ENCODE measurements around the gene SNX8.
"Not testable (repeated sequence)": the region's sequence is repeated elsewhere in the genome, so short reads cannot be mapped to it uniquely, and the experiment has no call there.

The SNX8 gene

DNA sequence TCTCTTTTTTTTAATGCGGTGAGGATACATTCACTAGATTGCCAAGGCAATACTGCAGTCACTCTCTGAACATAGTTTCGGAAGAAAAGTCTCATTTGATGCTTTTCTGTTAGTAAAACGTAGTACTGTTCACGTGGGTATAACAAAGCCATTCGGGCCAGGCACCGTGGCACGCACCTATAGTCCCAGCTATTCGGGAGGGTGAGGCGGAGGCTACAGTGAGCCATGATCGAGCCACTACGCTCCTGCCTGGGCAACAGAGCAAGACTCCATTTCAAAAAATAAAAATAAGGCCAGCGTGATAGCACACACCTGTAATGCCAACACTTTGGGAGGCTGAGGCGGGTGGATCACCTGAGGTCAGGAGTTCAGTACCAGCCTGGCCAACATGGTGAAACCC, 24.6 kb downstream of the SNX8 start:
- DNase-seq: no peak

DNA sequence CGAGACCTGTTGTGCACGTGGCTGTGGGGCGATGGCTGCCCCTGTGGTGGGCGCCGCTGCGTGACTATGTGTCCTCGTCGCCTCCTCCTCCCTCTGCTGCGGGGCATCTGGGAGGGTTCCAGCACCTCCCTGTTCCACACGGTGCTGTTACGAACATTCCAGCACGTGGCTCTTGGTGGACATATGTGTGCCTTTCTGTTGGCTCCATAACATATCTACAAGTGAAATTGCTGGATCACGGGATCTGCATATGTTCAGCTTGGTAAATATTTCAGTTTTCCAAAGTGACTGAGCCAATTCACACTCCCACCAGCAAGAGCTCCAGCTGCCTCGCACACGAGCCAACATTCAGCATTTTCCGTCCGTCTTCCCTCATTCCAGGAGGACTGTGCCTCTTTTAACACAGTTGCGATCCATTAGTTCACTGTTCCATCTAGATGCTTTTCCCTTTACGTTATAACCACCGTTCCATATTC, 25.1 kb downstream of the SNX8 start:
- DNase-seq: peak; percentile 81

DNA sequence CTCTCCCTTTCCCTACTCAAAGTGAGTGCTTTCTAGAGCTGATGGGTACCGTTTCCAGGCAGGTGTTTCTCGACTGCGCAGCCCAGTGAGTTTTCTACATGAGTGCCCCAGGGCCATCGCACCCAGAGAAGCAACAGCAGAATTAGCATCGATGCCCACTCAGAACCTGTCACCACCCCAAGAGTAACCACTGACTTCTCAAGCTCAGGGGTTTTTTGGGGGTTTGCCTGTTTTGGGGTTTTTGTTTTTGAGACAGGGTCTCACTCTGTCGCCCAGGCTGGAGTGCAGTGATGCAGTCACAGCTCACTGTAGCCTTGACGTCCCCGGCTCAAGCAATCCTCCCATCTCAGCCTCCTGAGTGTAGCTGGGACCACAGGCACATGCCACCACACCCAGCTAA, 25.7 kb downstream of the SNX8 start:
- DNase-seq: no peak

DNA sequence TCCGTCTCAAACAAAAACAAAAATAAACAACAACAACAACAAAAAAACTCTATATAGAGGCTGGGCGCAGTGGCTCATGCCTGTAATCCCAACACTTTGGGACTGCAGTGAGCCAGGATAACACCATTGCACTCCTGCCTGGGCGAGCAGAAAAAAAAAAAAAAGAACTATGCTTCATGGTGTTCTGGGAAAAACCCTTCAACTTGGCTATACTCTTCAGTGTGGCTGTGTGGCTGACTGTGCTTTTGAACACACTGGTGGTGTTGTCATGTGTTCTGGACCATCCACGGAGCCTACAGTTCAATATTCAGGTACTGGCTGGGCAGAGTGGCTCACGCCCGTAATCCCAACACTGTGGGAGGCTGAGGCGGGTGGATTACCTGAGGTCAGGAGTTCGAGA, 26.5 kb downstream of the SNX8 start:
- no peak for DNase-seq

DNA sequence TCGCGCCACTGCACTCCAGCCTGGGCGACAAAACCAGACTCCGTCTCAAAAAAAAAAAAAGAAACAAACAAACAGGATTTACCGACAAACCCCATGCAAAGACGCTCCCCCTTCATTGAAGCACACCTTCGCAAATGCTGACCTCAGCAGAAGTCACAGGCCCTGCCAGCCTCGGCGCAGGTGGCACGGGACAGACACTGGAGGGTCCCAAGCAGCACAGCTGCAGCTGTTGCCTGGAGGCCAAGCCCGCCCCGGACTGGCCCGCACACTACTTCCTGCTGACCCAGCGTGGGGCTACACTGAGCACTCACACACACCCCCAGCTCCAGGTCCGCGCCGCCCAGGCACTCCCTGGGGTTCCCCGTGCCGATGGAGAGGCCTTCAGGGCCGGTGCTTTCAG, 31.2 kb downstream of the SNX8 start:
- no peak for DNase-seq

DNA sequence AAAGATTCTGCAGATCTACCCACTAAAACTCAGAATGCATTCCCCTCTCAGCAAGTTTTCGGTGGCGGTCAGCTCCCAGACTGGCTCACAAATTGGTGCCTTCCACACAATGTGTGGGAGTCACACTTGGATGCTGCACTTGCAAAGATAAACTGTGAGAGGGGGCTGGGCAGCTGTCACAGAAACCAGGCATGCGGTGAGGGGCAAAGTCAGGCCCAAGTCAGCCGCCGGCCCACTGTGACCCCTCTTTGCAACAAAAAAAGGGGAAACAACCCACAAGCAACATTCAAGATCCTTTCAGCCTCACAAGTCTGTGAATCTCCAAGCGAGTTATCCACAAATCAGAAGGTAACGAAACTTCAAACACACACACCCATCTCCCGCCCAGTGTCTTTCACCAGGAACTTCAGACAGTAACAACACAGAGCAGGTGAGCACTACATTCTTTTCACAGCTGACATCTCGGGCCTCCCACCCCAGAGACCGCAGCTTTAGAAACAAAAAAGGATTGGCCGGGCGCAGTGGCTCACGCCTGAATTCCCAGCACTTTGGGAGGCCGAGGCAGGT, 32.0 kb downstream of the SNX8 start:
- DNase-seq: no peak

DNA sequence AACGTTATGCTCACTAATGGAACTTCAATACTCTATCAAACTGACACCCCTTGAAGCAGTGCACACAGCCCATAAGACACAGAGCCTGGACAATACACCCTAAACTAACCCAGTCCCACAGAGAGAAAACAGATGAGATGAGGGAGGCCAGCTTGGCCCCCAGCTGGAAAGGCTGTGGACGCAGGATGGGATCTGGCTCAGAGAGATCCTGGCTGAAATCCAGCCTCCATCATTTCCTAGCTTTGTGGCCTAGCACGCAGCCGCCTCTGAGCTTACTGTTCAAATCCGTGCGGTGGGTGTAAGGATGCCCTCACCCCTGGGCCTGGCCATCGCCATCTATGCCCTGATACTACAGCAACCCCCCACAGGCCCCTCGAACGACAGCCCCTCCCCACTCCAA, 32.7 kb downstream of the SNX8 start:
- DNase-seq: peak; percentile 41

DNA sequence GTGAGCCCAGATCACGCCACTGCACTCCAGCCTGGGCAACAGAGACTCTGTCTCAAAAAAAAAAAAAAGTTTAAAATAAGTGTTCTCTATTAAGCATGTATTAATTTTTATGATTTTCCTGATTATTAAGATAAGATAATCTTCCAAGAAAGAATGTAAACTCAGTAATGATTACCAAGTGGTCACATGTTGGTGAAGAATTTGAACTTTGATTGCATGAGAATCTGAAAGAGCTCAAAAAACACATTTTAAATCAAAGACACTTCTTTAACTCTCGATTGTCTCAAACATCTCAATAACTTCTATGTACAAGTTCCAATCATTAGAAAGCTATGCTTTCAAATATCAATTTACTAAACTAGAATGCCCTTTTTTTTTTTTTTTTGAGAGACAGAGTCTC, 33.8 kb downstream of the SNX8 start:
- DNase-seq: no peak

DNA sequence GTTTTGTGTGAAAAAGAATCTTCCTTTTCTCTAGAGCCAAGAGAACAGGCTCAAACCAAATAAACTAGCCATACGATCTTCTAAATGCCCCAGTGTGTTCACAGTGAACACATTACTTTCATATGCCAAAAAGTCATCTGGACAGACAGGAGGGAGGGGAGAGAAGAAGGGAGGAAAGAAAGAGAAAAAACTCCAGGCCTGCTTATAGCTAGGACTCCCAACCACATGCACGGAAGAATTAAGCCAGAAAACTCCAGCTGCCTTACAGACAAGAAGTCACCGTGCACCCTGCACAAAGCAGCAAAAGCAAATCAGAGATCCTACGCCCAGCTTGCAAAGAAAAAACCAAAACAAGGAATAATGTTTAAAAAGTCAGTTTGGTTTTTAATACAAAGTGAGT, 34.3 kb downstream of the SNX8 start:
- no peak for DNase-seq

DNA sequence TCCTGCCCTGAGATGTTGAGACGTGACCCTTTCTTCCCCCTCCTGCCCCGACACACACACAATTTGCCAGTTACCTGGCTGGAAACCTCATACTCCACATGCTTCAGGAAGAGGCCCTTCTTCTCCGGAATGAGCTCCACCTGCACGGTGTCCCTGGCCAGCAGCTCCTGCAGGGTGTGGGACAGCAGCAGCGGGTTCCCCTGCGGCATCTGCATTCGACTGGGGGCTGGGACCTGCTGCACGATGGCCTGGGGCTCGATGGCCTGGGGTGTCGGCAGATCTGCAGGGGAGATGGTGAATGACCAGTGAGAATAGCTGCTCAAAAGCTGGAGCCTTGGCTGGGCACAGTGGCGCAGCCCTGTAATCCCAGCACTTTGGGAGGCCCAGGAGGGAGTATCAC, 36.2 kb downstream of the SNX8 start:
- DNase-seq: no peak

DNA sequence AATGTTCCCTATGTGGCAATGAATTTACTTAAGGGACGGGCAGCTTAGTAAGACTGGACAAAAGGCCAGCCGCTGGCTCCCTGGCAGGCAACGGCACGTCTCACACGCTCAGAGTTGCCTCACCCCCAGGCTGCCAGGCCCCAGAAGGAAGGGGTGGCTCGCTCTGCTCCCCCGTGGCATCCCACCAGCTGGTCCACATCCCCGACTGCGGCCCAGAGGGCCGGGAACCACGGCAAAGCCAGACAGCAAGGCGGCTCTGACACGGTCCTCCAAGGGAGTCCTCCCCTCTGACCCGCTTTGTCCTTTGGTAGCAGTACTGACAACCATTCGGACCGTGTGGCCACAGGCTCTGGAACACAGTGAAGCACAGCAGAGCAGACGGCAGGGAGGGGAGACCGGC, 38.1 kb downstream of the SNX8 start:
- no peak for DNase-seq

DNA sequence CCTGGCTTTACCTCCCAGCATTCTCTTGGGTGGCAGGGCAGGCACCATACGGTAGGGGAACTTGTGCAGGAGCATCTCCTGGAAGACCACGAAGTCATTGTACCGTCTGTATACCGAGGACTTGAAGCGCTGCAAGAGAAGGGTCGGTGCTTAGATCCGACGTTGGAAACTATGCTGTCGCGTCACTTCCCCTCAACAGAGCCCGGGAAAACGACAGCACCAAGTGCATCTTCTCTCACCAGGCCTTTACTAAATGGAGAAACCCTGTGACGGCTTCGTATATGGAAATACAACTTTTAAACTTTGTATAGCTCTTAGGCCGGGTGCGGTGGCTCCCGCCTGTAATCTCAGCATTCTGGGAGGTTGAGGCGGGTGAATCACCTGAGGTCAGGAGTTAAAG, 39.1 kb downstream of the SNX8 start:
- no peak for DNase-seq

DNA sequence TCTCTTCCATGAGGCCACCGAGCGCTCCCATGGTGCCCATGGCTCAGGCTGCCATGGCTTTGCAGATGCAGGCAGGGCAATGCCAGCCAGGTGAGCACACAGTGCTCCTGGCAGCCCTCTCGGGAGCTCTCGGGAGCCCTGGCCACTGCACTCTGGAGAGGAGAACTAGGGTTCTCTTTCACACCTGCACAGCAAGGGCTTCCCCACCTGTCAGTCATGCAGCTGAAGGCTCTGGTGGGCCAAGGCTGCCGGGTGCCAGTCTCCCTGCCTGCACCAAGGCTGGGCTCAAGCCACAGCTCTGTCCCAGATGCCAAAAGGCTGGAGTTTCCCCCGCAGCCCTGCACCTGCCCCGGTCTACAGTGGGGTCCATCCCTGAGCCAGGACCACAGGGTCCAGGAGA, 39.6 kb downstream of the SNX8 start:
- DNase-seq: no peak

DNA sequence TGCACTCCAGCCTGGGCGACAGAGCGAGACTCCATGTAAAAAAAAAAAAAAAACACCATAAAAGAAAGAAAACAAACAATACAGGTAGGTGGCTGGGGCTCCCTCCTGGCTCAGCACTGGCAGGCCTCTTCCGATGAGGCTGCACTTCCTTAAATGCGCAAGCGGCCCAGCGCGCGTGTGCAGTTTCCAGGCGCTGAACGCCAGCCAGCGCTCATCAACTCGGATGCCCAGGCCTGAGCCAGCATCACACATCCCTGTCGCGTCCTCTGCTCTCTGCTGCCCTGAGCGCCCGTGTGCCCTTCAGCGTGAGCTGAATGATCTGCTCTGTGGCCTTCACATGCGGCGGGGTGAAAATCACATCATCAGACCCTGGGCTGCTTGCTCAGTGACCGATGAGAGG, 40.4 kb downstream of the SNX8 start:
- no peak for DNase-seq

DNA sequence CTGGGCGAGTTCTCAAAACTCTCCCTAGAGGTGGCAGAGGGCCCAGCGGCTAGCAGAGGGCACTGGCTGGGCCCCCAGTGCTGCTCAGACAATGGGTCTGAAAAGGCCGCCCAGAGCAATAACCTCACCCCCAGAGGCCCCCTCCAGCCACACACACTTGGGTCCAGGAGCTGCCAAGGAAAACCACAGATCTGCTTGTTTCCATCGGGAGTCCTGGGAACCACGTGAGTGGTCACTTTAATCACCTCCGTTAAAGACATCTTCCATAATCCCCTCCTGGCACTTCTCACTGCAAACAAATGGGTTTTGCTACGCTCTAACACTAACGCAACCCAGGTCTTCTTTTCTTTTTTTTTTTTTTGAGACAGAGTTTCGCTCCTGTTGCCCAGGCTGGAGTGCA, 42.2 kb downstream of the SNX8 start:
- DNase-seq: no peak

DNA sequence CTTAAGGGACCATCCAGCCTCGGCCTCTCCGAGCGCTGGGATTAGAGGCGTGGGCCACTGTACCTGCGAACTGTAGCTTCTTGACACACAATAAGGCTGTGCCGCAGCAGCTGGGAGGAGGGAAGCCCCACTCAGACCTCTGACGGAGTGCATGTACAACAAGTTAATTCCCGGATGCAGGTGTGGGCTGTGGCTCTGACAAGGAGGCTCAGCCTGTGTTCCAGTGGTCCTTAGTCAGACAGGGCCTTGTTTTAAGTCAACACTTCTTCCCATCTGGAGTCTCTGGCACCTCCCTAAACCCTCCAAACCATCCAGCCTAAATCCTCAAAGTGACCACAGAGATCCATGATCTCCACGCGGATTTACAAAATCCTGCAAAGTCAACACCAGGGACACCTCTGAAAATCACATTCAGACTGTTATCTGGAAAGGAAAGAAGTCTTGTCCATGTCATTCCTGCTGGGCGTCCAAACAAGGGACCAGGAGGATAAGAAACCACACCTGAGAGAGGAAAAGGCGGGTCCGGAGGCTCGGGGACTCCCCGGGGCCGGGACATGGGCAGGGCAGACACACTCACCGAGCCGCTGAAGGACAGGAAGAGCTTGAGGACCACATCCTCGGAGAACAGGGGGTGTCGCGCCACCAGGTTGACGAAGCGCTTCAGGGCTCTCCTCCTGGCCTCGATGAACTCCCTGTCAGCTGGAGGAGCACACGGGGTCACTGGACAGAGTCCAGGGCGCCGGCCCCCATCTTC, 42.8 kb downstream of the SNX8 start:
- no peak for DNase-seq

DNA sequence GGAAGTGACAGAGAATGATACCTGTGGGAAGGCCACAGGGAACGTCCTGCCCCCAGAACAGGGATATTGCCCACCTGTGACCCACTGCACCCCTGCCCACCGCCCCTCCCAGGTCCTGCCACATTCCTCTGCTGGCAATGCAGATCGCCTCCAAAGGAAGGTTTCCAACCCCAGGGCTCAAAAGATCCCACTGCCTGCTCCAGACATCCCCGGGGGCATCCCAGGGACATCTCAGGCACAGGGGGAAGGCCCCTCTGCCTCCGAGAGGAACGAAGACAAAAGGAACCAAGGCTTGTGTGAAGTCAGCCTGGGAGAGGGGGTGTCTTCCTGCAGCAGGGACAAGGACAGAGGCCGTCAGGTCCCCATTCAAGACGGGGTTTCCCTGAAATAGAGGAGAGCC, 43.7 kb downstream of the SNX8 start:
- DNase-seq: no peak

DNA sequence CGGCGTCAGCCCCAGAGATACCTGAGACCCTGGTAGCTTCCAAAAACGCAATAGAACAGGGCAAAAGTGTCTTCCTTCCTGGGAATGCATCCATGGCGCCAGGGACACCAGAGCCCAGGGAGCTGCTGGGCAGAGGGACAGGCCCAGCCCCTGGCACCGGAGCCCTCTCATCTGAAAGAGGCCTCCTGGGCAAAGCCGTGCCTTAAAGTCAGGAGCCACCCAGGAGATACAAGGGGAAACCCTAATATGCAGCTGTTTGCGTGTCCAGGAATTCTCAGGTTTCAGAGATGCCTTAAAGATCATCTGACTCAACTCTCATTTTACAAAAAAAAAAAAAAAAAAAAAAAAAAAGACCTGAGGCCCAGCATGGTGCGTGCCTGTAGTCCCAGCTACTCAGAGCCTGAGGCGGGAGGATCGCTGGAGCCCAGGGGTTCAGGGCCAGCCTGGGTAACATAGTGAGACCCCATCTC, 44.2 kb downstream of the SNX8 start:
- no peak for DNase-seq

DNA sequence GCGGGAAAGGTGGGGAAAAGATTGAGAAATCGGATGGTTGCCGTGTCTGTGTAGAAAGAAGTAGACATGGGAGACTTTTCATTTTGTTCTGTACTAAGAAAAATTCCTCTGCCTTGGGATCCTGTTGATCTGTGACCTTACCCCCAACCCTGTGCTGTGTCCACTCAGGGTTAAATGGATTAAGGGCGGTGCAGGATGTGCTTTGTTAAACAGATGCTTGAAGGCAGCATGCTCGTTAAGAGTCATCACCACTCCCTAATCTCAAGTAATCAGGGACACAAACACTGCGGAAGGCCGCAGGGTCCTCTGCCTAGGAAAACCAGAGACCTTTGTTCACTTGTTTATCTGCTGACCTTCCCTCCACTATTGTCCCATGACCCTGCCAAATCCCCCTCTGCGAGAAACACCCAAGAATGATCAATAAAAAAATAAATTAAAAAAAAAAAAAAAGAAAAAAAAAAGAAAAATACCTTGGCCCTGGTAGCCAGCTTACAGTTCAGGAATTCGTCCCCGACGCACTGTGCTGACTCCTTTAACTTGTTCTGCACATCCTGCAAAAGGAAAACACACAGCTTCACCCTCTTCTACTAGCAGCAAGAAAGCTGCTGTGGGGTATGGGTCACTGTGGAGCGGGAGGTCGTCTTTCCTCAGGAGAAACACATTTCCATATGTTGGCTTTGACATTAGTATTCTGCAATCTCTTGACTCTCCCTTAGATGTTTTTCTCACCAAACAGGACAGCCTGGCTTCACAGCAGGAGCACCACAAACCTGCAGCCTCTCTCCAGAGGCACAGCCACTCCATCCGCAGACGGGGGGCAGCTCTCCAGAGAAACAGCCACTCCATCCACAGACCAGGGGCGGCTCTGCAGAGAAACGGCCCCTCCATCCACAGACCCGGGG, 44.9 kb downstream of the SNX8 start:
- not testable (repeated sequence) for DNase-seq

DNA sequence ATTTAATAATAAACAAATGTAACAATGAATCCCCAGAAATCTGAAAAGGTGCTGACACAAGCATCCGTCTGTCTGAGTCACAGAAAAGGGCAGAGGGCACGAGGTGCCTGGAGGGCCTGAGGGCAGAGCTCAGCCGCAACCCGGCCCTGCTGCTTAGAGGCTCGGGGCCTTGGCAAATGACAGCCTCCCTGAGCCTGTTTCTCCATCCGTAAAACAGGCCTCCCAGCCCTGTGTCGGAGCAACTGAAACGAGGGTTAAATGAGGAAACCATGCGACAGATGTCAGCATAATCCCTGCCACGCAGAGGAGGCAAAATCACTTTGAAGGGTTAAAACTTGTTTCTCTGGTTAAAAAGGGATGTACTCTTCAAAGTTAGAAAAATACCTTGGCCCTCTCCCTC, 47.3 kb downstream of the SNX8 start:
- peak; percentile 84 for DNase-seq

DNA sequence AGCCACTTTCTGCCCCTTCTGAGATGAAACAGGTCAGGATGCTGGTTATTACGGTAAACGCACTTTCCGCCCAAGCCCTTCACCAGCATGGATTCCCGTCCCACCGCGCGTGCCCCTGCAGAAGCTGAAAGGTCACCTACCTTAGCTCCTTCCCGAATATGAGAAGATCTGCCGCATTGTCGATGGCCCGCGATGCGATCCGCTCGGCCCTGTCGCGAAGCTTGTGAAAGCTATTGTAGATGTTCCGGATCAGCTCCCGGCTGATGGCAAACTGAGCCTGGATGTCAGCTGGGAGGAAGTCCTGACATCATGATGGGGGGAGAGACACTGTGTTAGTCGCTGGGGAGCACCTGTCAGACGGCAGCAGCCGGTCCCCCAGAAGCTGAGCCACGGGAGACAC, 50.1 kb downstream of the SNX8 start:
- no peak for DNase-seq

DNA sequence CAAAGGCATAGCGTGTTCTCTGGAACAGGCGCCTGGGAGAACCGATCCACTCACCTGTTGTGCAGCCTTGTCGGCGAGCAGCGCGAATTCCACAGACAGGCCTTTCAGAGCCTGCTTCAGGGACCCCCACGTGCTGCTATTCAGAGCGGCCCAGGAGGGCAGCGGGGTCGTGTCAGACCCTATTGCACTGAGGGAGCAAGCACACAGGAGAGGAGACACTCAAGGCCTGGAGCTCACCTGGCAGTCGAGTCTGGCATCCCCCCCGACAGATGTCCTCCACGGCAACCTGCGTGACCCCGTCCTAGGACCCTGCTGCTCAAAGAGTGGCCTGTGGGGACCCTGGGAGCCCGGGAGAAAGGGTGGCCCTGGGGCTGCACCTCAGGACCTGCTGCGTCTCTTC, 51.1 kb downstream of the SNX8 start:
- no peak for DNase-seq

DNA sequence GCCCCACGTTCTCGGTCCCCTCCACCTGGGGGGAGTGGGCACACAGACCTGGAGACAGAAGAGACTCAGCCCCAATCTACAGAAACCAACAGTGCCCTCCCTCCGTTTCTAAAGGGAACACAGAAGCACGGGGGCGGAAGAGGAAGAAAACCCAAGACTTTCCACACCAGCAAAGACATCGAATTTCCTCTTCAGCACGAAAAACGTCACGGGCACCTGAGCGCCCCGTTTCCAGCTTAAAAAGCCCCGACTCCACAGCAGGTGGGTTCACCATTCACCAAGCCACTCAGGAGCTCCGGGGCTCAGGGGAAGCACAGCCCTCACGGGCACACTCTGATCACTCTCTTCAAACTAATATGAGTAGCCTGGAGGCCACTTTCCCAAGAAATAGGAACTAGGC, 52.6 kb downstream of the SNX8 start:
- no peak for DNase-seq

DNA sequence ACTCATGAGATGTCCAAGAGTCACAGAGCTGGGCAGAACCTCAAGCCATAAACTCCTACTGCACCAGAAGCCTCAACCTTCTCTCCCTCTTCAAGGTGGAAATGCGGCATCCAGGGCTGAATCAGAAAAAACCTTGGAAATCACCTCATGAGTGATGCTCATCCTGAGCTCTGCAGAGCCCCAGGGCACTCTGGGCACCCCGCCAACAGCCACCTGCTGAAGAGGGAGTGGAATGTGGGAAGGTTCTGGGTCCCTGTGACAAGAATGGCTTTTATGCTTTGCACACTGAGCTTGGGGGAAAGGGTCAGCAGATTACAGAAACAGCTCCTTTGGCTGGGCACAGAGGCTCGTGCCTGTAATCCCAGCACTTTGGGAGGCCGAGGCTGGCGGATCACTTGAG, 53.4 kb downstream of the SNX8 start:
- peak; percentile 45 for DNase-seq
